GM12874 (cell line): ENCODE data around the gene FBXO48.

Experiments
- TF ChIP-seq, protein P1 (sequence below): IDR thresholded peaks from 2 replicates; pipeline ENCODE4 v1.5.1; 2011; ENCODE audit warnings: low read depth, mild to moderate bottlenecking, control low read depth, low read length, moderate library complexity; ENCODE audit not compliant: insufficient read depth

FBXO48 gene

DNA sequence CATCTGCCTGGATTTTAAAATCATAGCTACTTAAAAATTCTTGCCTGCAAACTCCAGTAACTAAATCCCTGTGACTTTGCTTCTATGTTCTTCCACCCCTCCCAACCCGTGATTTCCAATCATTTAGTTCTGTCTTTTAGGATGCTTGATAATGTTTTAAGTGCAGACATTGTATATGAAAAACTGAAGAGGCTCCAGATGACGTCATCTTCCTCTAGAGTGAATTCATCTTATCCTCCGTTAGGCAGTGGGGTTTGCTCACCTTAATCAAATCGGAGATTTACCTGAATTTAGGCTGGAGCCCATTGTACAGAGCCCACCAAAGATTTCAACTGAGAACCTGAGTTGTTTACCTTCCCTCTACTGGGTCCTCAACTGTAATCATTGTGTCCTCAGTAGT is 10.9 kb downstream of the FBXO48 start:
- TF ChIP-seq, protein P1, sequence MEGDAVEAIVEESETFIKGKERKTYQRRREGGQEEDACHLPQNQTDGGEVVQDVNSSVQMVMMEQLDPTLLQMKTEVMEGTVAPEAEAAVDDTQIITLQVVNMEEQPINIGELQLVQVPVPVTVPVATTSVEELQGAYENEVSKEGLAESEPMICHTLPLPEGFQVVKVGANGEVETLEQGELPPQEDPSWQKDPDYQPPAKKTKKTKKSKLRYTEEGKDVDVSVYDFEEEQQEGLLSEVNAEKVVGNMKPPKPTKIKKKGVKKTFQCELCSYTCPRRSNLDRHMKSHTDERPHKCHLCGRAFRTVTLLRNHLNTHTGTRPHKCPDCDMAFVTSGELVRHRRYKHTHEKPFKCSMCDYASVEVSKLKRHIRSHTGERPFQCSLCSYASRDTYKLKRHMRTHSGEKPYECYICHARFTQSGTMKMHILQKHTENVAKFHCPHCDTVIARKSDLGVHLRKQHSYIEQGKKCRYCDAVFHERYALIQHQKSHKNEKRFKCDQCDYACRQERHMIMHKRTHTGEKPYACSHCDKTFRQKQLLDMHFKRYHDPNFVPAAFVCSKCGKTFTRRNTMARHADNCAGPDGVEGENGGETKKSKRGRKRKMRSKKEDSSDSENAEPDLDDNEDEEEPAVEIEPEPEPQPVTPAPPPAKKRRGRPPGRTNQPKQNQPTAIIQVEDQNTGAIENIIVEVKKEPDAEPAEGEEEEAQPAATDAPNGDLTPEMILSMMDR, result no peak

DNA sequence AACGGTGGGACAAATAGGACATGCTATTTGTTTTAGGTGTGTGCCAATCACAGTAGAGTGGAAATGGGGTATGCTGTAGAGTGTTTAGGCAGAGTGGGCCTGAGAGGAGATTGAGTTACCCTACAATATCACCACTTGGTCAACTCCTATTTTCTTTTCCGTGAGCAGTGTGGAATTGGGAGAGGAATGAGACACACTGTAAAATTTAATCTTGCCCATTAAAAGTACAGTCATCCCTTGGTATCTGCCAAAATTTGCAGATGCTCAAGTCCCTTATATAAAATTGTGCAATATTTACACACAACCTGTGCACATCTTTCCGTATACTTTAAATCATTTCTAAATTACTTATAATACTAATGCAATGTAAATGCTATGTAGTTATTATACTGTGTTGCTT is 12.4 kb downstream of the FBXO48 start:
- TF ChIP-seq, protein P1, result no peak

DNA sequence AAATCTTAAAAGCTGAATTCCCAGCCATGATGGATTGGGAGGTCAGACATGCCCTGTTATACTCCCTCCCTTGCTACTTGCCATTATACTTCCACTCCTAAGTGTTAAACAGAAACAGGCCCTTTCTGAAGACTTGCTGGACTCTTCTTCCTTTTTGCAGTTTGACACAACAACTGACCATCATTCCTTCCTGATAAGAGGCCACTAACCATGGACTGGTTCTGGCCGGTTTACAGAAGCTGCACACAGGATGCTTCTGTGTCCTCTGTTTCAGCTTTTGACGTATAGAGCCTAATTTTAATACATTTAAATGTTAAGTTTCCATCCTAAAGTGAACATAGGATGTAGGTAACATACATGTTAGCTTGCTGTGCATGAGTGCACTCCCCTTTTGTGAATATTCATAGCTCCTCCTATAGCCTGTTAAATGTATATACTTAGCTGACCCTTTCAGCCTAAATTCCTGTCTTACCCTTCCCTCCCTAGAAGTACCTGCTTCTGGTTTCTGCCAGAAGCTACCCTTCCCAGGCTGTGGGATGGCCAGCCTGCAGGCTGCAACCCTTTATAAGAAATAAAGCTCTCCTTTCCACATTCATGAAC is 13.2 kb downstream of the FBXO48 start:
- TF ChIP-seq, protein P1, result no peak

DNA sequence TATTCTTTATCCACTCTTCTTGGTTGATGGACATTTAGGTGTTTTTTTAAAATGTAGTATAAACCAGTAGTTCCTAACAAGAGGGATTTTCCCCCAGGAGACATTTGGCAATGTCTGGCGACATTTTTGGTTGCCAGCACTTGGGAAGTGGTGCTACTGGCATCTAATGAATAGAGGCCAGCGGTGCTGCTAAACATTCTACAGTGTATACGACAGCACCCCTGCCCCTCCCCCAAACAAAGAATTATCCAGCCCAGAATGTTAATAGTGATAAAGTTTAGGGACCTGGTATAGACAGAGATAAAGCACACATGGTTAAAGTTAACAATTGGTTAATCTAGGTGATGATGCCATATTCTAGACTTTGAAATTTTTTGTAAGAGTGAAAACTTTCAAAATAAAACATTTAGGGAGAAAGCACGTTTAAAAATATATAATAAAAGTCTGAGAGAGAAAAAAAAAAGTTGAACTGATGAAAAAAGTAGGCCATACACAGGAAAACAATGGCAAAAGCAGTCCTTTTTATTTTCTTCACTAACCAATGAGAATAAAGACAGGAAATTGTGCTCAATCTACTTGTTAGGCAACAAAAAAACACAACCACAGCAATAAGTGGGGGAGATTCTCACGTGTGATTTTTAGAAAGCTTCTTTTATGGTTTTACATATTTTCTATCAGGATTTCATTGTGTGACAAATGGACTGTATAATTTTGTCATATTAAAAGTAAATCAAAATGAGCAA is 14.8 kb downstream of the FBXO48 start:
- TF ChIP-seq, protein P1, result no peak

DNA sequence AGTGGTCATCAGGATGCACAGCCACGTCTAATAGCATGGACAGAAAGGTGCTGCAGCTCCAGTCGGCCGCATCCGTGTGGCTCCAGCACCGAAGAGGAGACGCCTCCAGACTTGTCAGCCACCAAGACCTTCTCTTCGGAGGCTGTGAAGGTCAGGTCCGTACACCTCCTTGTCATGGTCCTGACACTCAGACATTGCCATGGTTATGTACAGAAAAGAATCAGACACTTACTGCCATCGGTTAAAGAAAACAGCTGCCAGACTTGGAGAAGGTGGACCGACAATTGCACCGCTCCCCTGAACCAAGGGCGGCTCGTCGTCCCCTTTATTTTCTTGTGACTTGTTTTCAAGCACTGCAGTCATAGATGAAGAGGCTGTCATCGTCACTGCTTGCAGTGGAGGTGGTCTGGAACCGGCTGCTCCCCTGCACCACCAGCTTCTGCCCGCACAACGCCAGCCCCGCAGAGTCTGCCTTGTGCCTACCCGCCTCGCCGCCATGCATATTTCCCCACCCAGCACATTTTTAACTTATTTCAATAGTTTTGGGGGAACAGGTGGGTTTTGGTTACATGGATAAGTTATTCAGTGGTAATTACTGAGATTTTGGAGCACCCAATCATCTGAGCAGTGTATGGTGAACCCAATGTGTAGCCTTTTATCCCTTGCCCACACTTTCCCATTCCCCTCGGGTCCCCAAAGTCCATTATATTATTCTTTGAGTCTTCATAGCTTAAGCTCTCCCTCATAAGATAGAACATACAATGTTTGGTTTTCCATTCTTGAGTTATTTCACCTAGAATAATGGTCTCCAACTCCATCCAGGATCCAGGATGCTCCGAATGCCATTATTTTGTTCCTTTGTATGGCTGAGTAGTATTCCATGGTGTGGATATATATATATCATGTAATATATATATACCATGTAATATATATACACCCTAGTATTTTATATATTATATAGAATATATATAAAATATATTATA is 18.1 kb downstream of the FBXO48 start:
- TF ChIP-seq, protein P1, result no peak

DNA sequence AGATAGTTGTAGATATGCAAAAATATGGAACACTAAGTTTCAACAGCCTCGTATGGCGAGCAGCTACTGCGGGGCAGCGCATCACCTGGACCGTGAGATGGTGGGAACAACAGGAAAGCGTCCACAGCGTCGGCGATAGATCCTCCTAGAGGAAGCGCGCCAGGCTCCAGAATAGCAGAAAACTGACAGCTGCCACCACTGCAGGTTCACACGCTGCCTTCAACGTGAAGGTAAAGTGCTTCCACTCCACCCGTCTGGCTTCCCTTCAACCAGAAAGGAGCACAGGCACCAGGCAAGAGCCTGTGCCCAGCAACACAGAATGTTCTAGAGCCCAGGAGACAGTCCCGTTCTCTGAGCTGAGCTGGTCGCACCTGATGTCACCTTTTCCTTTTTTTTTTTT is 20.0 kb downstream of the FBXO48 start:
- TF ChIP-seq, protein P1, result no peak

DNA sequence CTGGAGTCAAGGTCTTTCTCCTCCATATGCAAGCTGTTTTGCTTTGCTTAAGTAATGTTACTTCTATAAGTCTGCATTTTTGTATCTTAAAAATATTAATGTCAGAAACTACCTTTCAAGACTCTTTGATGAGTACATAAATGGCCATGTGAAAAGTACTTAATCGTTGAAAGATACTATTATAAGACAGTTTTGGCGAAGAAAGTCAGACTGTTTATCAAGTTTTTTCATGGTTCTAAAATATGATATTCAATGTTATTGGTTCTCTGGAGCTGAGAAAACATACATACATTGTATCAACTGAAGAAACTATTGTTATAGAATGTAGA is 25.1 kb downstream of the FBXO48 start:
- TF ChIP-seq, protein P1, result no peak
